ENCODE results near the gene KRT79.

KRT79 gene

DNA sequence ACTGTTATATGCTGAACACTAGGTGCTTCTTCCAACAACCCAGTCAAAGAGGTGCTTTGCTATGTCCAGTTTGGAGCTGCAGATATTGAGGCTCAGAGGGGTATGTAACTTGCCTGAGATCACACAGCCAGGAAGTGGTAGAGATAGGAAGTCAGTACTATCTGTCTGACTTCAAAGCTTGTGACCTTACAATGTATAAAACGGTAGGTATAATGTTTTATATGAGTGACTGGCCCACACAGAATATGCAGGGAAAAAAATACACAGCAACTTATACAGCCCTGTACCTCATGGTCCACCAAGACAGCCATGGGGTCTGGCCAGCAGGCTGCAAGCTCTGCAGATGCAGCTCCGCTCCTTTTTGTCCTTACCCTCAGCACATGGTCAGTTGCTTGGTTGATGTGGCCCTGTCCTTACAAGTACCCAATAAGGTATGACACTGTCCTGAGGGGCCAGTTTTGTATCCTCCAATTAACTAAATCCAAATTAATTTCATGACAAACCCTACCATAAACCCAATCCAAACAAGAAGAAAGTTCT, 16.3 kb downstream of the KRT79 start:
- no peak for DNase-seq

DNA sequence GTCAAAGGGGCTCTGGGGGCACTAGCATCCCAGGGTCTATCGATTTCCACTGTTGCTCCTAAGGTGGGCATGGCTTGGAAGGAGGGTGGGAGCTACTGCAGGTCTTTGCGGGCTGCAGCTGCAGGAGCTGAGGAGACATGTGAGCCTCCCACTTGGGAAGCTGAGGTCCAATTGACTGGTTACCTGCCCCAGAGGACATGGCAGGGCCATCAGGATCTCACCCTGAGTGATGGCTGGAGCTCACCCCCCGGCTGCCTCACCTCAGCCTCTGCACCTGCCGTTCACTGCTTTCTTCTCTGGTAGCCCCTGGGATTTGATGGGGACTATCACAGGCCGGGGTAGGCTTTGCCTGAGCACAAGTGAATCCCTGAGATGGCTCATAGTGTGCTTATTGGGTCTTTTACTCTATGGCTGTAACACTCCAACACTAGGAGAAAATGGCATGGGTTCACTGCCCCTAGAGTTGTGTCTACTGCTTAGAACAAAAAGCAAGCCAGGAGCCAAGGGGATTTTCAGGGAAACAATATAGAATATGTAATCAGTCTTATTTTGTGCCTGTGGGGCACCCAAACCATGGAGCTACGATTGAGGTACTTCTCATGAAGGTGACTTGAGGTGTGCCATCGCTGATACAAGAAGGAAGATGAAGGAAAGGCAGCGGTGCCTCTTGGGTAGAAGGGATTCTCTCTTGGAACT, 17.0 kb downstream of the KRT79 start:
- DNase-seq: no peak

DNA sequence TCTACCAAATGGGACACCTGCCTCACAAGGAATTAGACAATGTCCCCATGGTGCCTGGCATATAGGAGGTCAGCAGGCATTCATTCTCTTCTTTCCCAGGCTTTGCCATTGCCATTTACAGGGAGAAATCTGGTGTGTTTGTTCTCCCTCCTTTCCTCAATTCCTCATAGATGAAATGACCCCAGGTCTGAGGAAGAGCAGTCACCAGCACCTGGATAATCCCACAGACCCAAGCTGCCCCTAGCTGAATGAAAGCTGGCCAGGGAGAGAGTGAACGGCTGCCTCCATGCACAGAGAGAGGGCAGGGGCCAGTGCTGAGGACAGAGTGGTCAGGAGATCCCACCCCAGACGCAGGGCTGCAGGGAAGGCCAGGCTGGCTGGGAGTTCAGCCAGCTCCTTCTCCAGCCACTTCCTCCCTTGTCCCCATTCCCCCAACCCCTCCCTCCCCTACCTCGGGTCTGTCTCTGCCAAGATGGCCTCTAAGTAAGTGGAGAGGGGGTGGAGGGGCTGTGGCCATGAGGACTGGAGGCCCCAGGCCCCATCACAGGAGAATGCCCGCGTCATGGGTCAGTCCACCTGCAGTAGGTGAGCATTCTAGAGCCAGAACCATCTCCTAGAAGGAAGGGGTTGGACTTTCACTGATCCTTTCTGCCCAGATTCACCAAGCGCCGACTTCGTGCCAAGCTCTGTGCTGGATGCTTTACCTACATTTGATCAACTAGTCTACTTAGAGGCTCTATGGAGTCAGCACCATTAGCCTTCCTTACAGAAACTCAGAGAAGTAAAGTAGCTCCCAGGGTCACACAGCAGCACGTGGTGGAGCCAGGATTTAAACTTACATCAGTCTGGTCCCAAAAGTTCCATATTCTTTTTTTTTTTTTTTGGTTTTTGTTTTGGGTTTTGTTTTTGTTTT, 18.2 kb downstream of the KRT79 start:
- no peak for DNase-seq

DNA sequence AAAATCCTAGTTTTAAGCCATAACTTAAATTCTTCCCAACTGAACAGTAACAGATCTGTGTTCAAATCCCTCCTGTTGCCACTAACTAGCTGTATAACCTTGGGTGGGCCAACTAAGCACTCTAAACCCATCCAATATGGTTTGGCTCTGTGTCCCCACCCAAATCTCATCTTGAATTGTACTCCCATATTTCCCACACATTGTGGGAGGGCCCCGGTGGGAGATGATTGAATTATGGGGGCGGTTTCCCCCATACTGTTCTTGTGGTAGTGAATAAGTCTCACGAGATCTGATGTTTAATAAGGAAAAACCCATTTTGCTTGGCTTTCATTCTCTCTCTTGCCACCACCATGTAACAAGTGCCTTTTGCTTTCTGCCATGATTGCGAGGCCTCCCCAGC, 18.9 kb downstream of the KRT79 start:
- DNase-seq: no peak

DNA sequence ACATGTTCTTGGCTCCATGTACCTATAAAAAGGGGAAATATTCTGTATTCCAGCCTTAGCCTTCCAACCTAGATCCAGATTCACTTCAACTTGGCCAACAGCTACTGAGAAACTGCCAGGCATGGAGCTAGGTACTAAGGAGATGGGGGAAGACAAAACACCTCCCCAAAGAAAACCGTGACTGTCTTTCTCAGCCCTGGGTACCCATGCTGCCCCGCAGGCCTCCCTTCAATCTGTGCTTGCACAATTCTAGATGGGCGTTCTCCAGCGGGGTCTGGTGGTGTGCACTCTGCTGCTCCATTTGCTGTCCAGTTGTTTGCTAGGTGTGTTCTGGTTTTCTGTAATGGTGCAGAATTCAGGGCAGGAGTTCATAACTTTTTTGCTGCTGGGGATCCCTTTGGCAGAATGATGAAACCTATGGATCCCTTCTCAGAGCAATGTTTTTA, 19.4 kb downstream of the KRT79 start:
- DNase-seq: no peak

DNA sequence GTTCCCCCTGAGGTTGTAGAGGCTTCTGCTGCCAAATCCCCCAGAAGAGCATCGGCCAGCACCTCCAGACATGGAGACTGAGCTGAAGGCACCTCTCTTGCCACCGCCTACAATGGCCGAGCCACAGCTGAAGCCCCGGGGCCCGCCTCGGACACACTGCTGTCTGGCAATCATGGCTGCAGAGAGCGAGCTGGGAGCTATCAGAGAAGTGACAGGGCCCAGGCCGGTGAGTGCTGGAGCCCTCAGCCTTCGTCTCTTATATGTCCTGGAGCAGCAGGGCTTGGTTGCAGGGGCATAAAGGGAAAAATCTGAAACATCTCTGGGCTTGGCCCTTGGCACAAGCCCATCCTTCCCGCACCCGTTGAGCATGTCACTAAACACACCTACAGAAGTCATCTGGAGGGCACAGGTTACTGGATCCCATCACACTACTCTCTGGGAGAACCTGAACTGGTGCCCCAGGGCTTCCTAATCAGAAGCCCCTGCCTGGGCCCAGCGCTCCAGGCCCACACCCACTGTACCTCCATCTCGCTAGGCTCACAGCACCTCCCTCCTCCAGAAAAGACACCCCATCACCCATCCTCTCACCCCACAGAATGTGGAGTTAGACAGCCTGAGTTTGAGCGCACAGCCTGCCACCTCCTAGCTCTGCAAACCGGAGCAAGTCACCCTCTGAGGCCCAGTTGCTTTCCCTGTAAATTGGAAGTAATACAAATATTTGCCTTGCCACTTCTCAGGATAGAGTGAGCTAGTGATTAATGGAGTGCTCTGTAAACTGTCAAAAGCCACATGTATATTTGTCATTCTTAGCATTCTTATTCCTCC, 20.0 kb downstream of the KRT79 start, which contains the start of gene KRT4:
Gene KRT4, minus strand, starts transcription at position 232 of the 825 bp plus-strand sequence. Its CDS starts 58 bp downstream, at position 174.
- DNase-seq: no peak

DNA sequence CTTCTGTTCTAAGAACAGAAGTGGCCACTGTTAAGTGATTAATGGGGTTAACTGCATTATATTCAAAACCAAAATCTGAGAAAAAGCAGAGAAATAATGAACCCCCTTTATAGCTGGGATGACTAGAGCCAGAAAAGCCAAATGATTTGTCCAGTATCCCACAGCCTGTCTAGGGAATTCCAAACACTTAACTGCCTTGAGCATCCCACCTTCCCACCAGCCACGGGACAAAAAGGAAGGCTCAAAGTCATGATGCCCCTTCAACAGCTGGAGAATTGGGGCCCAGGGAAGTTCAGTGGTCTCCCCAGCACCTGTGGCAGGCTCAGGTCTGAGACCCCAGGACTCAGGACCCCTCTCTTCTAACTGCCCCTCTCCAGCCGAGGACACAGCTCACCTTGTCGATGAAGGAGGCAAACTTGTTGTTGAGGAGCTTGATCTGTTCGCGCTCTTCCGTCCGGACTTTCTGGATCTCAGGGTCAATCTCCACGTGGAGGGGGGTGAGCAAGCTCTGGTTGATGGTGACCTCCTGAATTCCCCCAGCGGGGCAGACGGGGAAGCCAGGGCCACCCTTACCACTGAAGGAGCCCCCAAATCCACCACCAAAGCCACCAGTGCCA, 20.8 kb downstream of the KRT79 start:
- DNase-seq: no peak

DNA sequence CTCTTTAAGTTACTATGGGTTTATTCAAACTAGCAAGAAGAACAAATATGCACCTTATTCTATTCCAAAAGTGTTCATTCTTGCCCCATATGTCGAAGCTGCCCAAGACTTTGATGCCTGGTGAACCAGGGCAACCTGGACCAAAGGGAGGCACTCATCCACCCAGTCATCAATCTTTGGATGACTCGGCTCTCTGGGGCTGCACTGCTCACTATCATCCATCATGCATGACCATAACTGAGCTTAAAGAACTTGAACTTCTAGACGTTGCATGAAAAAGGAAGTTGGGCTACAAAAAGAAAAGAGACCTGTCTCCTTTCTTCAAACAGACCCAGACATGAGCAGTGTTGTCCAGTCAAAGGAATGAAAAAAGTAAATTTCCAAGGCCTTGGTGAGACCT, 21.4 kb downstream of the KRT79 start:
- DNase-seq: no peak

DNA sequence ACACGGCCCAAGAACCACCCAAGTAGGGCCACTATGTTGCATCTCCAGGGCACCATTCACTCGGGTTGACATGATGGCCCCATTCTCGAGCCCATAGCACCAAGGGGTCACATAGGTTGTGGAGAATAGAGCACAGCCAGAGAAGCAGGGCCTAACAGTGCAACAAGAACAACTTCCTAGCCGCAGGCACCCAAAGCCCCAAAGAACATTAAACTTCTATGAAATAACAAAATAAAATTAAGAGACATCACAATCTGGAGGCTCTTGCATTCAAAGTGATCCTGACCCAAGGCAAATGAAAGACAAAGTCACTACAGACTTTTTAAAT, 22.1 kb downstream of the KRT79 start:
- DNase-seq: no peak

DNA sequence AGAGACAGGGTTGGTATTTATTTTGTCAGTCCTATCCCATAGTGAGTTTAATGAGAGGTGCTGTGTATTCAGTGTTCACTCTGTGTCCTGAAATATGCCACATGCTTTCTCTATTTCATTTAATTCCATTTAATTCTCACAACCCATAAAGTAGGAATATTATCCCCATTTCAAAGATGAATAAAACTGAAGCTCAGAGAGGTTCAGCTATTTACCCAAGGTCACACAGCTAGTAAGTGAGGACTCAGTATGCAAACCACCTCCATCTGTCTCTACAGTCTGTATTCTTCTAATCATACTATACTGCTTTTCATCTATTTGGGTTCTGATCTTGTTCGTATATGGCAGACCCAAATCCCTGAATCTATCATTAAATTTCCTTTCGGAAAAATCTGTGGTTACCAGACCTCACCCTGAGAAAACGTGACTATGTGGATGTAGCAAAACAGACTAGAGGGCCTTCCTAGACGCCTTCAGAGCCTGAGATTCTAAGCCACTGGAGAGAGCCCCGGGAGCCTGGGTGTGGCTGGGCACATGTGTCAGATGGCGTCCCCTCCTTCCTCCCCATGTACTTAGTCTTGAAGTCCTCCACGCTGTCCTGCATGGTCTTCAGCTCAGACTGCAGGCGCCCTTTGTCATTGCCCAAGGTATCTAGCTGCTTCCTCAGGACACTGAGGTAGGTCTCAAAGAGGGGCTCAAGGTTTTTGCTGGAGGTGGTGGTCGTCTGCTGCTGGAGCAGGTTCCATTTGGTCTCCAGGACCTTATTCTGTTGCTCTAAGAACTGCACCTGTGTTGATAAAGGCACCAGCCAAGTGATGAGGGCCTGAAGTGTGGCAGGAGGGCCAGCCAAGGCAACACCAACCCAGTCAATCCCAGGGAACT, 22.7 kb downstream of the KRT79 start:
- DNase-seq: no peak

DNA sequence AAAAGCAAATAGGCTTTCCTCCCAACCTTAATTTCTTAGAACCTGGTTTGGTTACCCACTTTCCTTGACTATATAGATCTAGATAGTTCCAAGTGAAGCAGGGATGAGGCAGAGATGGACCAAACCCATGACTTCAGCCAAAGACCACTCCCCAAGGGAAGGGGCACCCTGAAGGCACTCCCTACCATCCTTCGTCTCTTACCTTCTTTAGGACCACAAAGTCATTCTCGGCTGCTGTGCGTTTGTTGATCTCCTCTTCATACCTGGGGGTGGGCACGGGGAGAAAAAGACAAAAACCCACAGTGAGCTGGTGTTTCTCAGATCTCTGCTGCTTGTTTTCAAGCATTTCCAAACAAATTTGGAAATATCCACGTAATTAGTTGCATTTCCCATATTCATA, 23.6 kb downstream of the KRT79 start:
- DNase-seq: no peak

DNA sequence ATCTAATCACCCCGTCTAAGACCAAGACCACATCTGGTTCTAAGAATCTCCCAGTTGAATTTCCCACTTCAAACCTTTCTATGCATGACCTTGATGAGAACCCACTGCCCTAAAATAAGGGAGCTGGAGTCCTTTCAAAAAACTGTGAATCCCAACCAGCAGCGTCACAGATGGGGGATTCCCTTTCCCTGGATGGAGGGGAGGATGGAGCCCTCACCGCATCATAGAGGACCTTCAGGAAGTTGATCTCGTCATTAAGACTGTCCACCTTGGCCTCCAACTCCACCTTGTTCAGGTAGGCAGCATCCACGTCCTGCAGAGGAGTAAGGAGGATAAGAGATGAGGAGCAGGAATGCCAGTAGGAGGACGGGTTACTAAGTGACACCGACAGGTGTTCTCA, 24.9 kb downstream of the KRT79 start:
- DNase-seq: no peak

DNA sequence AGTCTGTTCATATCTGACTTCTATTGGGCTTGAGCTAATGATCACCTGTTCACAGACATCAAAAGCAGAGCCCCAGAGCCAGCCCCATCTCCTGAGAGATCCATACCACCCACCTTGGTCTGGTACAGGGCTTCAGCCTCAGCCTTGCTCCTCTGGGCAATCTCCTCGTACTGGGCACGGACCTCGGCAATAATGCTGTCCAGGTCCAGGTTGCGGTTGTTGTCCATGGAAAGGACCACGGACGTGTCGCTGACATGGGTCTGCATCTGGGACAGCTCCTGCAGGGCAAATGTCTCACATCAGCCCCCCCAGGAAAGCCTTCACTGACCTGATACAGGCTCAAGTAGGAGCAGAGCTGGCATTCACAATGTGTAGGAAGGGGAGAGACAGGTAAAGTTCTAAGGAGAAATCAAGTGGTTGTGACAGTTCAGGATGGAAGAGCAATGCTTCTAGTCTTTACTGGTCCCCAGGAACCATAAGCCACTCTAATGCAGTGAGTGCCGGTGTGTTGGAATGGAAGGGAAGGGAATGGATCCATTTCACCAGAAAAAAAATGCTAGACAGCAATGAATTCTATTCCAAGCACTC, 25.4 kb downstream of the KRT79 start:
- no peak for DNase-seq

DNA sequence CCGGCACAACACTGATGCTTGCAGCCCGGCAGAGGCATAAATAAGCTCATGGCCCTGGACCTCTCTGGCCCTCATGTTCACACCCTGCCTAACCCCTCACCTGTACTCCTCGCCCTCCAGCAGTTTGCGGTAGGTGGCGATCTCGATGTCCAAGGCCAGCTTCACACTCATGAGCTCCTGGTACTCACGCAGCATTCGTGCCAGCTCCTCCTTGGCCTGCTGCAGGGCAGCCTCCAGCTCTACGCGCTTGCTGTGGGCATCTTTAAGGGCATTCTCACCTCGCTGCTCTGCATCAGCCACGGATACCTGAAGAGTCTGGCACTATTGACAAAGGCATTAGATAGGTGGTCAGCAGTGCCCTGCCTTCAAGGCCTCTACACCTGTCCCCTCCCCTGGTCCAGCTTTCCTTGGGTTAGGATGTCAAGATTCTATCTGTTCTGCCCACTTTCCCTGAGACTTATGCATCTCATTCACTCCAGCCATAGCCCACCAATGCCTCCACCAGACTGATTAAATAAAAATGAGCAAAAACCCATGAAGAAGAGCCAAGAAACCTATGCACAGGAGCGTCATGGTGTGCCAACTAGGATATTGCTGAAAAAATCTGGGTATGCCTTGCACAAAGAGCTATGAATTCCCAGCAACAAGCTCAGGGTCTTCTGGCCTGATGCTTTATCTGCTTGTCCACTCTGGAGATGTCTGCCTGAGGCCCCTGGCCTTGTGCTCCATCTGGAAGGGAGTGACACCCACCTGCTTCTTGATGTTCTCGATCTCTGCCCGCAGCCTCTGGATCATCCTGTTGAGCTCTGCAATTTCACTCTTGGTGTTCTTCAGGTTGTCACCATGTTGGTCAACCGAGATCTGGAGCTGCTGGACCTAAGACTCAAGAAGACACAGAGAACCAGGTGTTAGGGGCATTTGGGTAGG, 26.3 kb downstream of the KRT79 start:
- DNase-seq: no peak

DNA sequence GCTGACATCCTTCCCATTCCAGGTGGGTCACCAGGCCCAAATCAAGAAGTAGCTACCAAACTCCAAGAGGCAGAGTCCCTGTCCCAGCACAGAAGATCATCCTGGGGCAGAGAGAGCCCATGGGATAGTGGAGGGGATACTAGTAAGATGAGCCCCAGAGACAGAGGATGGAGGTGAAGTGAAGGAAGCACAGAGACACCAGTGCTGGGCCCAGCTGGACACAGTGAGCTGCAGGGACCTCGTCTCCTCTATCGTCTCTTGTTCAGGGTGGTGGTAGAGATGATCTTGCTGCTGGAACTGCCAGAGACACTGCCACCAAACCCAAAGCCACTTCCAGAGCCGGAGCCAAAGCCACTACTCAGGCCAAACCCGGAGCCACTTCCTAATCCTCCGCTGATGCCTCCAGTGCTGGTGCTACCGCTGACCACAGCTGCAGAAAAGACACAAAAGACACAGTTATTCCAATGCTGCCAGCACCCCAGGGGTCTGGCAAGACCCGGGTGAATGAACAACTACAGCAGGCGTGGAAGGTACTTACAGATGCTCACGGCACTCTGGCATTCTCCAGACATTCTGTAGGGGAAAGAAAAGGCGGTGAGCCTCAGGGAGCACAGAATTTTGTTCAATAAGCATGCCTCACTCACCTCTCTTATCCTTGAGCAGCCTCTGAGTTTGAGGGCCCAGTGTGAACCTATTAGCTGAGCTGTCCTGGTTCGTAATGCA, 27.1 kb downstream of the KRT79 start:
- no peak for DNase-seq

DNA sequence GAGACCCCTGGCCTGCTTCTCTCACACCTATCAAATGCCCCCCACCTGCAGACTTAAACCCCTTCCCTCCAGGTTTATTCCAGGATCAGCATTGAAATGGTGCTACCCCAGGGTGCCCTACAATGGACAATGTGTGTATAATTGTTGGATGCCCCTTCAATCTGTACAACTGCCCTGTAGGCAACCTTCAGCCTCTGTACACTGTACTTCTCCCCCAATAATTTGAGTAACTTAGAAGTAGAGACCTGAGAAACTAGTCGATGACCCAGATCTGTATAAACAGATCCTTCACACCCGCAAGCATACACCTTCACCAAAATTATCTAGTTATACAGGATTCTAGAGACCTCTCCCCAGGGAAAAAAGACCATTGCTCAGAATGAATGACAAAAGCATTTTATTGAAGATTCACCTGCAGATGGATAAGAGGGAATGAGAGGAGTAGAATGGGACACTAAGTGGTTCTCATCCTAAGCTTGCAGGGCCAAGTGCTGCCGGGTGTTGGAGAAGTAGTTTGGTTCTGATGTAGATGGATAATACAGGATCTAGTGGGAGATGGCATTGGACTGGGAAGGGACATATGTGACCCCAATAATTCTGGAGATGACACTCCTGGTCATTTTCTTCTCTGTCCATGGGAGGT, 27.8 kb downstream of the KRT79 start:
- DNase-seq: no peak

DNA sequence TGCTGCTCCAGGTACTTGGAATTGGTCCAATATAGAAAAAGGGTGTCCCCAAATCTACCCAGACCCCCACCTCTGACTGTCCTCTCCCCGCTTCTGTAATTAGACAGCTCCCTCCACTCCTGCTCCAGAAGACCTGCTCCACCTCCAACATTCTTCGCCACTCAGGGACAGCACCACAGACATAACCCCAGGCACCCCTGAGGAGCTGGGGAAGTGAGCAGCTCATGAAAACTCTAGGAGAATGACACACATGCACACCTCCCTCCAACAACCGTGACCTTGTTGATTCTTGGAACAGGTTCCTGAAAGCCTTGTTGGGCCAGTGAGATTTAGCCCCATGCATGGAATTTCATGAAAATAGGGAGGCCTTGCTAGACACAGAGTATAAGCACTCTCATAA, 28.4 kb downstream of the KRT79 start:
- no peak for DNase-seq

DNA sequence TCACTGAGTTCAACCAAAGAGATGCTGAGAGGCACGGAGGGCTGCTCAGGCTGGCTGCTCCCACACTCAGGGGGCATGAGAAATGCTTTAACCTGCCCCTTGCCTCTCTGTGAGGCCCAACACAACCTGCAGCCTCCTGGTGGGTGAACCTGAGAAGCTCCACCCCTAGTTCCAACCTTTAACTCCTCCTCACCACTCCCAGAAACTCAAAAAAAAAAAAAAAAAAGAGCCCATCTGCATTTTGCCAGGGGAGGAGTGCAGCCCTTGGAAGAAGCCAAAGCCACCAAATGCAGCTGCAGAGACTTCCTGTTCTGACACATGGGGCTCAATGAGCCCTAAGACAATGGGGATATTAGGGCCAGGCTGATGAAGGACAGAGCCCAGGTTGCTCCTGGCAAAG, 29.1 kb downstream of the KRT79 start:
- DNase-seq: peak; percentile 34

DNA sequence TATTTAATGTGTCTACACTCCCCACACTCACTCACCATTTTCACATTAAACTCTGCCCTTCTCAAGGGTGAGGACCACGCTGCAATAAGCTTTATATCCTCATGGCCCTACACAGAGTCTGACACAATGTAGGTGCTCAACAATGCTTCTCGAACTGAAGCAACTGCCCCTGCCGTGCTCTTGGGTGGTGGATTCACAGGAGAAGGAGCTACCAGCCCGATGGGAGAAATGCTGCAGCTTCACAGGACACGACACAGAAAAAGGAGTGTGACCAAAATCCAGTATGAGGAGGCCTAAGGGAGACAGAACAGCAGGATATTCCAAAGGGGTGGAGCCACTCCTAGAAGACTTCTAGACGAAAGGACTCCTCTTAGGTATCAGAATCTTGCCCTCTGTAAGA, 31.7 kb downstream of the KRT79 start:
- DNase-seq: no peak

Data from MV-4-11 (cell line).